H1 (cell line): ENCODE data around the gene SYK. TPM values are rescaled to one million over a fixed set of nuclear protein-coding genes. Genes with fewer than 3 reads are reported as not detected.

Experiments
- CTCF ChIA-PET: fragments of 300-600 bp; sonication (Branson Sonifier 250); formaldehyde crosslinking; loops from one replicate; lab custom pipeline; 2021; ENCODE audit not compliant: partially characterized antibody; lab: Charles Lee
- POLR2A ChIA-PET: fragments of 300-600 bp; sonication (Branson Sonifier 250); formaldehyde crosslinking; loops from one replicate; lab custom pipeline; 2021; ENCODE audit warnings: inconsistent platforms; ENCODE audit not compliant: partially characterized antibody; lab: Charles Lee
- DNase-seq, 2 experiments: peaks; one replicate each; pipeline versions ENCODE4 v3.0.0 to v3.0.0-alpha.2; 2010 to 2022; ENCODE audit warnings: low spot score in 2 of 2, low read depth in 1 of 2, mixed read lengths in 1 of 2
- FAIRE-seq: peaks from 2 replicates; lab custom pipeline; 2011; peaks lifted over from hg19 to GRCh38; lab: Jason Lieb, UNC
- H2AFZ ChIP-seq: 2 replicates; pipeline ENCODE4 v1.8.1; 2012; ENCODE audit warnings: low read length, inconsistent platforms
- H2AK5ac ChIP-seq: 2 replicates; pipeline ENCODE4 v1.6.1; 2013; ENCODE audit warnings: low read depth, low read length
- H2BK120ac ChIP-seq: replicated peaks from 2 replicates; pipeline ENCODE3; 2013; ENCODE audit warnings: low read depth, low read length, inconsistent platforms
- H2BK12ac ChIP-seq: 2 replicates; pipeline ENCODE4 v1.6.1; 2013; ENCODE audit warnings: low read depth, low read length
- H2BK15ac ChIP-seq: 2 replicates; pipeline ENCODE4 v1.6.1; 2013; ENCODE audit warnings: low read length
- H2BK20ac ChIP-seq: 2 replicates; pipeline ENCODE4 v1.6.1; 2013; ENCODE audit warnings: low read length
- H2BK5ac ChIP-seq: 2 replicates; pipeline ENCODE4 v1.6.1; 2013; ENCODE audit warnings: low read depth, low read length
- H3K14ac ChIP-seq: 2 replicates; pipeline ENCODE4 v1.6.1; 2013; ENCODE audit warnings: inconsistent platforms; ENCODE audit not compliant: insufficient read length
- H3K18ac ChIP-seq: 2 replicates; pipeline ENCODE4 v1.6.1; 2013; ENCODE audit warnings: low read length; ENCODE audit errors: extremely low read depth
- H3K23ac ChIP-seq: 2 replicates; pipeline ENCODE4 v1.6.1; 2013; ENCODE audit warnings: inconsistent platforms; ENCODE audit not compliant: insufficient read length
- H3K23me2 ChIP-seq: 2 replicates; pipeline ENCODE4 v1.6.1; 2013; ENCODE audit warnings: low read depth, low read length
- H3K27ac ChIP-seq: 2 replicates; pipeline ENCODE4 v1.6.1; 2011; ENCODE audit warnings: low read depth, low read length, inconsistent platforms
- H3K27me3 ChIP-seq, 4 experiments: replicated peaks in 1 of 4; 1 replicate in 1 of 4; 2 replicates in 3 of 4; pipeline versions ENCODE4 v1.6.1 to v1.8.1; 2011 to 2013; ENCODE audit warnings: low read length in 3 of 4, mild to moderate bottlenecking in 3 of 4, inconsistent platforms in 2 of 4, mixed read lengths in 2 of 4, moderate library complexity in 1 of 4; ENCODE audit not compliant: control insufficient read depth in 3 of 4, insufficient read depth in 3 of 4; ENCODE audit errors: extremely low read depth in 1 of 4
- H3K36me3 ChIP-seq, 4 experiments: 2 replicates each; pipeline versions ENCODE4 v1.6.1 to v1.8.1; 2011 to 2013; ENCODE audit warnings: mild to moderate bottlenecking in 4 of 4, low read length in 3 of 4, moderate library complexity in 2 of 4, control low read depth in 1 of 4, inconsistent platforms in 1 of 4; ENCODE audit not compliant: insufficient read depth in 4 of 4, control insufficient read depth in 2 of 4
- H3K4ac ChIP-seq: replicated peaks from 2 replicates; pipeline ENCODE3; 2013; ENCODE audit warnings: low read length, low read depth, mixed read lengths, inconsistent platforms; ENCODE audit not compliant: insufficient read length
- H3K4me1 ChIP-seq, 4 experiments: replicated peaks in 1 of 4; 1 replicate in 1 of 4; 2 replicates in 3 of 4; pipeline versions ENCODE4 v1.6.1 to v1.8.1; 2011 to 2013; ENCODE audit warnings: low read length in 3 of 4, inconsistent platforms in 2 of 4, mixed read lengths in 1 of 4; ENCODE audit not compliant: insufficient read depth in 4 of 4, control insufficient read depth in 3 of 4
- H3K4me2 ChIP-seq, 2 experiments: 2 replicates each; pipeline versions ENCODE4 v1.6.1 to v1.8.1; 2011 to 2013; ENCODE audit warnings: low read depth in 2 of 2, low read length in 2 of 2, control low read depth in 1 of 2, inconsistent platforms in 1 of 2, mild to moderate bottlenecking in 1 of 2; ENCODE audit not compliant: insufficient read depth in 1 of 2
- H3K4me3 ChIP-seq, 4 experiments: fragments of 200-600, 300-600 bp in 1 of 4; sonication (generic), shearing (Covaris generic), sonication (Bioruptor Twin) in 1 of 4; 2 replicates each; pipeline versions ENCODE4 v1.5.1 to v1.8.1; 2011 to 2016; ENCODE audit warnings: low read length in 4 of 4, low read depth in 3 of 4, control low read depth in 2 of 4, inconsistent platforms in 2 of 4, mild to moderate bottlenecking in 2 of 4, mixed read lengths in 1 of 4, moderate library complexity in 1 of 4; ENCODE audit not compliant: insufficient read depth in 2 of 4; ENCODE audit errors: extremely low read depth in 1 of 4
- H3K56ac ChIP-seq: replicated peaks from 2 replicates; pipeline ENCODE3; 2013; ENCODE audit warnings: low read depth, mild to moderate bottlenecking, mixed read lengths, low read length, inconsistent platforms; ENCODE audit not compliant: insufficient read length
- H3K79me1 ChIP-seq: 2 replicates; pipeline ENCODE4 v1.6.1; 2013; ENCODE audit warnings: low read depth, low read length, control low read depth
- H3K79me2 ChIP-seq, 2 experiments: 2 replicates each; pipeline versions ENCODE4 v1.6.1 to v1.8.1; 2012 to 2013; ENCODE audit warnings: low read length in 2 of 2, mild to moderate bottlenecking in 2 of 2, inconsistent platforms in 1 of 2; ENCODE audit not compliant: insufficient read depth in 2 of 2, control insufficient read depth in 1 of 2
- H3K9ac ChIP-seq, 4 experiments: replicated peaks in 1 of 4; 1 replicate in 1 of 4; 2 replicates in 3 of 4; pipeline versions ENCODE4 v1.6.1 to v1.8.1; 2011 to 2013; ENCODE audit warnings: low read depth in 3 of 4, low read length in 3 of 4, control low read depth in 2 of 4, mild to moderate bottlenecking in 2 of 4, moderate library complexity in 2 of 4, inconsistent platforms in 1 of 4; ENCODE audit errors: extremely low read depth in 1 of 4
- H3K9me3 ChIP-seq, 2 experiments: 2 replicates each; pipeline versions ENCODE4 v1.6.1 to v1.8.1; 2012 to 2013; ENCODE audit warnings: mild to moderate bottlenecking in 2 of 2, moderate library complexity in 2 of 2, control low read depth in 1 of 2, inconsistent platforms in 1 of 2, low read depth in 1 of 2, low read length in 1 of 2, mixed read lengths in 1 of 2; ENCODE audit not compliant: insufficient read depth in 2 of 2
- H4K20me1 ChIP-seq, 2 experiments: replicated peaks in 1 of 2; 2 replicates each; pipeline versions ENCODE3 to v1.8.1; 2011 to 2013; ENCODE audit warnings: inconsistent platforms in 2 of 2, low read length in 2 of 2, mild to moderate bottlenecking in 1 of 2; ENCODE audit not compliant: insufficient read depth in 2 of 2, control insufficient read depth in 1 of 2
- H4K5ac ChIP-seq: 2 replicates; pipeline ENCODE4 v1.6.1; 2013; ENCODE audit warnings: low read length, low read depth, mixed read lengths, inconsistent platforms; ENCODE audit not compliant: insufficient read length
- H4K8ac ChIP-seq: 2 replicates; pipeline ENCODE4 v1.8.0; 2013; ENCODE audit warnings: mild to moderate bottlenecking, moderate library complexity, low read length, inconsistent platforms; ENCODE audit not compliant: insufficient read depth; ENCODE audit errors: extremely low read depth
- H4K91ac ChIP-seq: replicated peaks from 2 replicates; pipeline ENCODE3; 2013; ENCODE audit warnings: low read length, mixed read lengths, inconsistent platforms; ENCODE audit not compliant: insufficient read length
- EP300 ChIP-seq, 2 experiments: IDR thresholded peaks; 1 replicate in 1 of 2; 2 replicates in 1 of 2; pipeline ENCODE4 v1.6.1; 2011 to 2012; ENCODE audit warnings: low read depth in 2 of 2, low read length in 2 of 2, mild to moderate bottlenecking in 2 of 2, borderline replicate concordance in 1 of 2, inconsistent platforms in 1 of 2, moderate library complexity in 1 of 2
- TBP ChIP-seq: IDR thresholded peaks from 2 replicates; pipeline ENCODE4 v1.6.1; 2011; ENCODE audit warnings: low read depth, low read length, improper control_type of control experiment
- TEAD4 ChIP-seq: IDR thresholded peaks from 2 replicates; pipeline ENCODE4 v1.6.1; 2012; ENCODE audit warnings: low read depth, low read length, inconsistent platforms, mixed read lengths
- WGBS, 2 experiments: shearing (Covaris generic) in 1 of 2; methylation state at CpG; one replicate each; pipeline versions ENCODE4 v1.1.6 to v1.1.7; 2013 to 2015; ENCODE audit warnings: low lambda C conversion rate in 2 of 2, mixed read lengths in 2 of 2, inconsistent platforms in 1 of 2, low coverage in 1 of 2, missing lambda C conversion rate in 1 of 2; ENCODE audit not compliant: insufficient replicate concordance in 2 of 2, insufficient coverage in 1 of 2, insufficient read length in 1 of 2; ENCODE audit errors: extremely low coverage in 1 of 2, missing lambda C conversion rate in 1 of 2; 5-methylcytosine and 5-hydroxymethylcytosine counted together
- polyA plus RNA-seq, 7 experiments: library from polyadenylated mRNA; depleted of rRNA in 3 of 7; stranded (reverse) in 5 of 7; unstranded in 2 of 7; fragments of >200 nt in 5 of 7; fragments of 200-250 nt in 2 of 7; gene quantifications; 1 replicate in 5 of 7; 2 replicates in 1 of 7; 4 replicates in 1 of 7; pipeline versions ENCODE4 v1.2.1 to v1.2.3, GENCODE V29; 2011 to 2013; ENCODE audit warnings: missing spikeins in 2 of 7, mixed read lengths in 2 of 7
- total RNA-seq: library from RNA; stranded (reverse); fragmentation: NEBNext Ultra II Directional; extraction: Animal tissue kit (Norgen Biotek cat#: 25700); gene quantifications from 2 replicates; pipeline ENCODE4 v1.2.1, GENCODE V29; 2021

Gene SYK
- total and polyA plus RNA-seq, 2 of the 8 experiments (the other 6 are each of a cell fraction or from before 2014, with no cell fraction given): 1.5 to 4.4 TPM

- H2BK120ac ChIP-seq: no peak overlapping the region
- no peak overlapping the region for H3K23ac ChIP-seq
- H2AK5ac ChIP-seq: no peak overlapping the region
- no peak overlapping the region for H3K4me2 ChIP-seq
- ChIA-PET POLR2A (no interaction called here), CTCF (interaction anchor here (0.6 kb wide), 1 partner anchor 710 kb away, joined by 3 read pairs; no protein-coding TSS in a partner anchor)
- no peak overlapping the region for H2BK12ac ChIP-seq
- no peak overlapping the region for H2BK20ac ChIP-seq
- H3K79me2 ChIP-seq: no peaks in the 10 kb centered on the region
- no peak overlapping the region for H3K4ac ChIP-seq
- no peak overlapping the region for H3K4me3 ChIP-seq
- no peaks in the 10 kb centered on the region for H3K36me3 ChIP-seq
- H4K5ac ChIP-seq: no peak overlapping the region
- no peak overlapping the region for H3K14ac ChIP-seq
- H3K23me2 ChIP-seq: no peaks in the 10 kb centered on the region
- no peak overlapping the region for H2AFZ ChIP-seq
- H4K20me1 ChIP-seq: no peaks in the 10 kb centered on the region
- WGBS, 2 experiments: 93% methylated on average over 2 of the region's 2 CpGs; no CpG with 5 or more reads in 1 of the 2 experiments
- TF ChIP-seq TBP: no peak
- TF ChIP-seq TEAD4: peak; percentile 57; the same call in 1 of the 2 replicates
- no peak for TF ChIP-seq EP300 (IDR thresholded peaks at IDR 0.05; ENCODE audit: borderline replicate concordance in 1 of 2, low read depth in 2 of 2, low read length in 2 of 2)
- TF ChIP-seq, all 59 proteins: peak for 1
- Histone ChIP-seq H3K27ac (no peak overlapping the region), H3K4me1 (no peaks in the 10 kb centered on the region; a peak in 1 of 7 replicates), H3K56ac (no peak overlapping the region), H2BK5ac (no peak overlapping the region), H4K8ac (no peak overlapping the region), H3K9ac (no peak overlapping the region), H3K79me1 (no peaks in the 10 kb centered on the region), H4K91ac (no peak overlapping the region), H2BK15ac (no peak overlapping the region), H3K18ac (no peak overlapping the region), H3K9me3 (peaks cover 7 to 21% of the 10 kb centered on the region in 2 experiments), H3K27me3 (no peaks in the 10 kb centered on the region)
- DNase-seq (no peak), FAIRE-seq (peak; percentile 42)
Observed at GRCh38 chr9:90822866-90823265, 21.2 kb downstream of the SYK start.
